GM23248 (cell line): Measurements from ENCODE around the gene FAM162B.

ENCODE experiments used
- EZH2 ChIP-seq: fragments of 200-600 bp; sonication (generic); IDR thresholded peaks from 2 replicates; pipeline ENCODE4 v1.6.1; 2018; ENCODE audit warnings: antibody characterized with exemption, mild to moderate bottlenecking; ENCODE audit not compliant: insufficient read depth, poor library complexity, severe bottlenecking
- EZH2phosphoT487 ChIP-seq: fragments of 200-600 bp; sonication (generic); IDR thresholded peaks from 2 replicates; pipeline ENCODE4 v1.6.1; 2018; ENCODE audit warnings: antibody characterized with exemption, moderate library complexity, mild to moderate bottlenecking, low read depth; ENCODE audit not compliant: insufficient read depth

GRCh38 chr6:116812051-116812650 lies 46.6 kb upstream of the FAM162B start:
- no peak for TF ChIP-seq EZH2
- TF ChIP-seq EZH2phosphoT487: no peak
